ENCODE results near the gene SLC25A47. TPM values are rescaled to one million over a fixed set of nuclear protein-coding genes. Genes with fewer than 3 reads are reported as not detected.
A peak's percentile ranks its signal among the peaks of the same experiment; 100 is the strongest.

SLC25A47 gene
- polyA plus RNA-seq, 1 donor, result 0.37 TPM

DNA sequence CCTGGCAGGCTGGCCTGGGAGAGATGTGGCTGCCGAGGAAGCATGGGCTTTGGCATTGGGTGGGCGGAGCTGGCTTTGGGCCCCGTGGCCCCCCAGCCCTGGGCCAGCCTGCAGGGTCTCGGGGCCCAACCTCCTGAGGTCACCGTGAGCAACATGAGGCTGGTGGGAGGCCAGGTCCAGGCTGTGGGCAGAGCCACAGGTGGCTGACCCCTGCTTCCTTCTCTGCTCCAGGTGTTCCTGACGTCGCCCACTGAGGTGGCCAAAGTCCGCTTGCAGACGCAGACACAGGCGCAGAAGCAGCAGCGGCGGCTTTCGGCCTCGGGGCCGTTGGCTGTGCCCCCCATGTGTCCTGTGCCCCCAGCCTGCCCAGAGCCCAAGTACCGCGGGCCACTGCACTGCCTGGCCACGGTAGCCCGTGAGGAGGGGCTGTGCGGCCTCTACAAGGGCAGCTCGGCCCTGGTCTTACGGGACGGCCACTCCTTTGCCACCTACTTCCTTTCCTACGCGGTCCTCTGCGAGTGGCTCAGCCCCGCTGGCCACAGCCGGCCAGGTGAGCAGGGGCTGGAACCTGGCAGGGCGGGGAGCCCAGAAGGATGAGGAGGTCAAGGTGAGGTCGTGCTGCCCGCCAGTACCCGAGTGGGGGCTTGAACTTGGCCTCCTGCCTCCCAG, 5.5 kb downstream of the SLC25A47 start:
- H3K4me1 ChIP-seq (ENCODE audit: control insufficient read depth, insufficient read depth, low read length), result peaks cover 17% of the 10 kb centered on the region
- DNase-seq, result peak; percentile 76 to 89
- H3K27me3 ChIP-seq (ENCODE audit: control insufficient read depth, insufficient read depth, low read length), result no peaks in the 10 kb centered on the region
- H3K36me3 ChIP-seq (ENCODE audit: control insufficient read depth, insufficient read depth, low read length), result peaks cover 4% of the 10 kb centered on the region
- peak overlapping the region; percentile 42 for H3K27ac ChIP-seq (ENCODE audit: low read length)
- peak overlapping the region; percentile 45 for H3K4me3 ChIP-seq (ENCODE audit: low read length)
- WGBS (ENCODE audit: insufficient coverage, low lambda C conversion rate), result no CpG with 5 or more reads among the region's 32 CpGs
- H3K9me3 ChIP-seq (ENCODE audit: control insufficient read depth, low read depth, low read length), result peaks cover 4% of the 10 kb centered on the region

DNA sequence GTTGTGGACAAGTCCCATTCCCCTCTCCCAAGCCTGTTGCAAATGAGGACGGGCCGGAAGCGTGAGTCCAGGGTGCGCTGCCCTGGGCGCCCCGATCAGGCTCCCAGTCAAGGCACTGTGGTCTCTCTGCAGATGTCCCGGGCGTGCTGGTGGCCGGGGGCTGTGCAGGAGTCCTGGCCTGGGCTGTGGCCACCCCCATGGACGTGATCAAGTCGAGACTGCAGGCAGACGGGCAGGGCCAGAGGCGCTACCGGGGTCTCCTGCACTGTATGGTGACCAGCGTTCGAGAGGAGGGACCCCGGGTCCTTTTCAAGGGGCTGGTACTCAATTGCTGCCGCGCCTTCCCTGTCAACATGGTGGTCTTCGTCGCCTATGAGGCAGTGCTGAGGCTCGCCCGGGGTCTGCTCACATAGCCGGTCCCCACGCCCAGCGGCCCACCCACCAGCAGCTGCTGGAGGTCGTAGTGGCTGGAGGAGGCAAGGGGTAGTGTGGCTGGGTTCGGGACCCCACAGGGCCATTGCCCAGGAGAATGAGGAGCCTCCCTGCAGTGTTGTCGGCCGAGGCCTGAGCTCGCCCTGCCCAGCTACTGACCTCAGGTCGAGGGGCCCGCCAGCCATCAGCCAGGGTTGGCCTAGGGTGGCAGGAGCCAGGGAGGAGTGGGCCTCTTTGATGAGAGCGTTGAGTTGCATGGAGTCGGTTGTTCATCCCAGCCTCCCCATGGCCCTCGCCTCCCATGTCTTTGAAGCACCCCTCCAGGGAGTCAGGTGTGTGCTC, 6.3 kb downstream of the SLC25A47 start:
- H3K27ac ChIP-seq (ENCODE audit: low read length), result peak overlapping the region; percentile 42
- H3K9me3 ChIP-seq (ENCODE audit: control insufficient read depth, low read depth, low read length), result peaks cover 4% of the 10 kb centered on the region
- no peak for DNase-seq
- no peaks in the 10 kb centered on the region for H3K27me3 ChIP-seq (ENCODE audit: control insufficient read depth, insufficient read depth, low read length)
- H3K4me1 ChIP-seq (ENCODE audit: control insufficient read depth, insufficient read depth, low read length), result peaks cover 17% of the 10 kb centered on the region
- no CpG with 5 or more reads among the region's 36 CpGs for WGBS (ENCODE audit: insufficient coverage, low lambda C conversion rate)
- peaks cover 10% of the 10 kb centered on the region for H3K36me3 ChIP-seq (ENCODE audit: control insufficient read depth, insufficient read depth, low read length)
- peak overlapping the region; percentile 45 for H3K4me3 ChIP-seq (ENCODE audit: low read length)

DNA sequence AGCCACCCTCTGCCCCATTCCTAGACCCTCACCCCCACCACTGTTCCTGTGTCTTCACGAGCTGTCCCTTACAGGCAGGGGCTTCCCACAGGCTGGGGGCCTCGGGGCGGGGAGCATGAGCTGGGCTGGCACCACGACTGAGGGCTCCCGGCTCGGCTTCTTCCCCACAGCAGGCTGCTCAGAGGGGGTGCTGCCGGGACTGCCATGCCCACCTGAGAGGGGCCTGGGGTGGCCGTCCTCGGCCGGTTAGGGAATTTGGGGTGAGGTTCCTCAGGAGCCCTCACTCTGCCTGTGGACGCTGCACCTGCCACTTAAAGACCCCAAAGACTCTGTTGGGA, 6.8 kb downstream of the SLC25A47 start:
- Histone ChIP-seq H3K4me1 (ENCODE audit: control insufficient read depth, insufficient read depth, low read length) (peaks cover 15% of the 10 kb centered on the region), H3K9me3 (ENCODE audit: control insufficient read depth, low read depth, low read length) (peaks cover 4% of the 10 kb centered on the region), H3K27me3 (ENCODE audit: control insufficient read depth, insufficient read depth, low read length) (no peaks in the 10 kb centered on the region), H3K36me3 (ENCODE audit: control insufficient read depth, insufficient read depth, low read length) (peaks cover 16% of the 10 kb centered on the region), H3K4me3 (ENCODE audit: low read length) (no peak overlapping the region), H3K27ac (ENCODE audit: low read length) (no peak overlapping the region)
- no CpG with 5 or more reads among the region's 11 CpGs for WGBS (ENCODE audit: insufficient coverage, low lambda C conversion rate)
- no peak for DNase-seq

DNA sequence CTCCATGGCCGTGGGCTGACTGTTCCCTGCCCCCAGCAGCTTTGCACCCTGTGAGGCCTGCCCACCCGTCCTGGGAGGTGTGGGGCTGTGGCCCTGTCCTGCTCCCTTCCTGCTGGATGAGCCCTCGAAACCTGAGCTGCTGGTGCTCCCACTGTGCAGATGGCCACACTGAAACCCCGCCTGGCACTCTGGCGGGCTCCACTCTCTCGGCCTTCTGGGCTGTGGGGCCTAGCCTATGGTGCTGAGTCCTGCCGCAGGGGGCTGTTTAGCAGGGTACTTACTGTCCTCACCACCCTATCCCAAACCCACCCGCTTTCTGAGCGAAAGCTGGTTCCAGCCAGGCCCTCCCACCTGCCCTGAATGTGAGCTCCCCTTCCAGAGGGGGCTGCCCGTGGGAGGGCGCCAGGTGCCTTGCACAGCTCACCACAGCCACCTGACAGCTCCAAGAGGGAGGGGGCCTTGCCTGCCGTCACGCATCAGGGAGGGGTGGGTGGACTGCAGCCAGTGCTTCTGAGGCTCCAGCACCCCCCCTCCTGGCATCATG, 7.3 kb downstream of the SLC25A47 start:
- Histone ChIP-seq H3K27ac (ENCODE audit: low read length) (no peak overlapping the region), H3K9me3 (ENCODE audit: control insufficient read depth, low read depth, low read length) (peaks cover 4% of the 10 kb centered on the region), H3K4me3 (ENCODE audit: low read length) (no peak overlapping the region), H3K4me1 (ENCODE audit: control insufficient read depth, insufficient read depth, low read length) (peaks cover 10% of the 10 kb centered on the region), H3K27me3 (ENCODE audit: control insufficient read depth, insufficient read depth, low read length) (no peaks in the 10 kb centered on the region), H3K36me3 (ENCODE audit: control insufficient read depth, insufficient read depth, low read length) (peaks cover 18% of the 10 kb centered on the region)
- no CpG with 5 or more reads among the region's 13 CpGs for WGBS (ENCODE audit: insufficient coverage, low lambda C conversion rate)
- DNase-seq, result no peak

DNA sequence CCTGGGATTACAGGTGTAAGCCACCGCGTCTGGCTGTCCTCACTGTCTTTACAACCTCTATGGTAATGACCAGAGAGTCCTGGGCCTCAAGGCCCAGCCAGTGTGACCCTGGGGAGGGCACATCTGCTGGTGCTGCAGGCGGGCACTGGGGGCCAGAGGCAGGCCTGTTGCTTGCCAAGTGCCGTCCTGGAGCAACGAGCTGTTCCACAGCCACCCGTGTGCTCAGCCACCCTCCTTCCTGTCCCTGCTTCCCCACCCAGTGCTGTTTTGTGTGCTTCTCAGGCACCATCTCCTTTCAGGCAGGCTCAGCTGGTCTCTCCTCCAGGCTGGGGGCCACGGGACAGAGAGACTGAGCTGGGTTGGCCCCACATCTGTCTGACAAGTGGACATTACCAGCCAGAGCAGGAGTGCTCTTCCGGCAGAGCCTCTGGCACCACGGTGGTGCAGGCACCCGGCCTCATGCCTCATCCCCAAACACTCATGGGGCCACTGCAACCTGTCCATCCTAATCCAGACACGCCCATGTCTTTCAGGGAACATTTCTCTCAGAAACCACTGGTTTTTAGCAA, 9.0 kb downstream of the SLC25A47 start:
- H3K27ac ChIP-seq (ENCODE audit: low read length), result no peak overlapping the region
- DNase-seq, result no peak
- peaks cover 28% of the 10 kb centered on the region for H3K36me3 ChIP-seq (ENCODE audit: control insufficient read depth, insufficient read depth, low read length)
- H3K4me1 ChIP-seq (ENCODE audit: control insufficient read depth, insufficient read depth, low read length), result peaks cover 6% of the 10 kb centered on the region
- peaks cover 4% of the 10 kb centered on the region for H3K9me3 ChIP-seq (ENCODE audit: control insufficient read depth, low read depth, low read length)
- no peak overlapping the region for H3K4me3 ChIP-seq (ENCODE audit: low read length)
- no CpG with 5 or more reads among the region's 11 CpGs for whole genome bisulfite sequencing (ENCODE audit: insufficient coverage, low lambda C conversion rate)
- no peaks in the 10 kb centered on the region for H3K27me3 ChIP-seq (ENCODE audit: control insufficient read depth, insufficient read depth, low read length)

DNA sequence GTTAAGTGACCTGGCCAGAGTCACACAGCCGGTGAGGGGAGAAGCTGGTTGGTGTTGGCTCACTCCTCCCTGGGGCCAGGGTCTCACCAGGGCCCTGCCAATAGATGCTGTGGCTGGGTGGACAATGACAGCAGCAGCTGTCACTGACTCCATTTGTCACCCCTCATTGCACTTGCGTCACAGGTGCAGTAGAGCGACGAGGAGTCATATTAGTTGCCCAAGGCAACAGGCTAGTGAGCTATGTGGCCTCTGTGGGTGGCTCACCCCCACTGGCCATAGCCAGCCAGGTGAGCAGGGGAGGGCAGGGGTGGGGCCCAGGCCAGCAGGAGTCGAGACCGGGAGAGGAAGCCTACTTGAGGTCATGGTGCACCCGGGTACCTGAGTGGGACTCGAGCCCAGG, 9.7 kb downstream of the SLC25A47 start:
- DNase-seq, result no peak
- H3K9me3 ChIP-seq (ENCODE audit: control insufficient read depth, low read depth, low read length), result peaks cover 4% of the 10 kb centered on the region
- peaks cover 6% of the 10 kb centered on the region for H3K4me1 ChIP-seq (ENCODE audit: control insufficient read depth, insufficient read depth, low read length)
- no peak overlapping the region for H3K4me3 ChIP-seq (ENCODE audit: low read length)
- H3K36me3 ChIP-seq (ENCODE audit: control insufficient read depth, insufficient read depth, low read length), result peaks cover 34% of the 10 kb centered on the region
- H3K27me3 ChIP-seq (ENCODE audit: control insufficient read depth, insufficient read depth, low read length), result no peaks in the 10 kb centered on the region
- H3K27ac ChIP-seq (ENCODE audit: low read length), result no peak overlapping the region
- WGBS (ENCODE audit: insufficient coverage, low lambda C conversion rate), result no CpG with 5 or more reads among the region's 8 CpGs

DNA sequence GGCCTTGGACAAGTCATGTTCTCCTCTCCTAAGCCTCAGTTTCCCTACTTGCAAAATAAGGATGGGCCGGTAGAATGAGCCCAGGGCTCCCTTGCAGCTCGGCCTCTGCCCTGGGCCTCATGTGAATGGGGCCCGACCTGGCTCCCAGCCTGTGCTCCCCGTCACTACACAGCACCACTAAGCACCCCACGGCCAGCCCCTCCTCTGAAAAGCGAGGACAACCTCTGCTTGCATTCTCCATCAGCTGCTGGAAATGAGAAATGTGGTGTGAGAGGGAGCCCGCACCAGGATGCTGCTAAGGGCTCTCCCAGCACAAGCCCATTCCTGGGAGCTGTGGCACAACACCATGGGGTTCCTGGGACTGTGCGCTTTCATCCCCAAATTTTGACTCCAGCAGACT, 10.2 kb downstream of the SLC25A47 start:
- Histone ChIP-seq H3K27me3 (ENCODE audit: control insufficient read depth, insufficient read depth, low read length) (no peaks in the 10 kb centered on the region), H3K4me1 (ENCODE audit: control insufficient read depth, insufficient read depth, low read length) (peaks cover 3% of the 10 kb centered on the region), H3K36me3 (ENCODE audit: control insufficient read depth, insufficient read depth, low read length) (peaks cover 38% of the 10 kb centered on the region), H3K4me3 (ENCODE audit: low read length) (no peak overlapping the region), H3K27ac (ENCODE audit: low read length) (no peak overlapping the region), H3K9me3 (ENCODE audit: control insufficient read depth, low read depth, low read length) (peaks cover 4% of the 10 kb centered on the region)
- no peak for DNase-seq
- WGBS (ENCODE audit: insufficient coverage, low lambda C conversion rate), result no CpG with 5 or more reads among the region's 8 CpGs

DNA sequence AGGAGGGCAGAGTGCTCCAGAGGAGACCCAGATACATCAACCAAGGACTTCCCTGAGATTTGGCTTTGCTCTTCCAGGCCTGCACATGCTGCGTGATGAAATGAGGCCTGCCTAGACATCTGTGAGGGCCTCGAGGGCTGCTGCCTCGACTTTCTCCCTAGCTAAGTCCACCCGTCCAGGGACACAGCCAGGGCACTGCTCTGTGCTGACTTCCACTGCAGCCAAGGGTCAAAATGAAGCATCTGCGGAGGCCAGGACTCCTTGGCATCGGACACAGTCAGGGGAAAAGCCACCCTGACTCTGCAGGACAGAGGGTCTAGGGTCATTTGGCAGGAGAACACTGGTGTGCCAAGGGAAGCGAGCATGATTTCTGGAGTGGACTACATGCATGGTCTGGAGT, 10.7 kb downstream of the SLC25A47 start:
- no peak overlapping the region for H3K27ac ChIP-seq (ENCODE audit: low read length)
- H3K36me3 ChIP-seq (ENCODE audit: control insufficient read depth, insufficient read depth, low read length), result peaks cover 38% of the 10 kb centered on the region
- DNase-seq, result no peak
- no peak overlapping the region for H3K4me3 ChIP-seq (ENCODE audit: low read length)
- H3K4me1 ChIP-seq (ENCODE audit: control insufficient read depth, insufficient read depth, low read length), result no peaks in the 10 kb centered on the region
- no peaks in the 10 kb centered on the region for H3K9me3 ChIP-seq (ENCODE audit: control insufficient read depth, low read depth, low read length)
- H3K27me3 ChIP-seq (ENCODE audit: control insufficient read depth, insufficient read depth, low read length), result no peaks in the 10 kb centered on the region
- WGBS (ENCODE audit: insufficient coverage, low lambda C conversion rate), result no CpG with 5 or more reads among the region's 7 CpGs

DNA sequence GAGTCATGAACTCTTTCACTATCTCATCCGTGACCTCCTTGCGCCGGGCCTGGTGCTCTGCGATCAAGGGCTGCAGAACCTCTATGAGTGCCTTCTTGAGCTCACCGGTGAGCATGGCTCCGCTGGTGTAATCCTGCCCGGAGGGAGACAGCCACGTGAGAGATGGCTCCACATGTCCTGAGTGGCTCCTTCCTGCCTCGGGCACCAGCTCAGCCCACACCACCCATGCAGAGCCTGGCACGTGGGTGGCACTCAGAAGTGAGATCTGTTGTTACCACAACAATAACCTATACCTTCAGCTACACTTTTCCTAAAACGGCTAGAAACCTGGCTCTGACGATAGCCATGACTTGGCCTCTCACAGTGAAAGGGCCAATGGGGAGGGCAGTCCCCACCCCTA, 11.8 kb downstream of the SLC25A47 start:
- H3K9me3 ChIP-seq (ENCODE audit: control insufficient read depth, low read depth, low read length), result no peaks in the 10 kb centered on the region
- no peak overlapping the region for H3K27ac ChIP-seq (ENCODE audit: low read length)
- H3K27me3 ChIP-seq (ENCODE audit: control insufficient read depth, insufficient read depth, low read length), result no peaks in the 10 kb centered on the region
- peaks cover 42% of the 10 kb centered on the region for H3K36me3 ChIP-seq (ENCODE audit: control insufficient read depth, insufficient read depth, low read length)
- no peaks in the 10 kb centered on the region for H3K4me1 ChIP-seq (ENCODE audit: control insufficient read depth, insufficient read depth, low read length)
- DNase-seq, result no peak
- WGBS (ENCODE audit: insufficient coverage, low lambda C conversion rate), result no CpG with 5 or more reads among the region's 12 CpGs
- no peak overlapping the region for H3K4me3 ChIP-seq (ENCODE audit: low read length)

DNA sequence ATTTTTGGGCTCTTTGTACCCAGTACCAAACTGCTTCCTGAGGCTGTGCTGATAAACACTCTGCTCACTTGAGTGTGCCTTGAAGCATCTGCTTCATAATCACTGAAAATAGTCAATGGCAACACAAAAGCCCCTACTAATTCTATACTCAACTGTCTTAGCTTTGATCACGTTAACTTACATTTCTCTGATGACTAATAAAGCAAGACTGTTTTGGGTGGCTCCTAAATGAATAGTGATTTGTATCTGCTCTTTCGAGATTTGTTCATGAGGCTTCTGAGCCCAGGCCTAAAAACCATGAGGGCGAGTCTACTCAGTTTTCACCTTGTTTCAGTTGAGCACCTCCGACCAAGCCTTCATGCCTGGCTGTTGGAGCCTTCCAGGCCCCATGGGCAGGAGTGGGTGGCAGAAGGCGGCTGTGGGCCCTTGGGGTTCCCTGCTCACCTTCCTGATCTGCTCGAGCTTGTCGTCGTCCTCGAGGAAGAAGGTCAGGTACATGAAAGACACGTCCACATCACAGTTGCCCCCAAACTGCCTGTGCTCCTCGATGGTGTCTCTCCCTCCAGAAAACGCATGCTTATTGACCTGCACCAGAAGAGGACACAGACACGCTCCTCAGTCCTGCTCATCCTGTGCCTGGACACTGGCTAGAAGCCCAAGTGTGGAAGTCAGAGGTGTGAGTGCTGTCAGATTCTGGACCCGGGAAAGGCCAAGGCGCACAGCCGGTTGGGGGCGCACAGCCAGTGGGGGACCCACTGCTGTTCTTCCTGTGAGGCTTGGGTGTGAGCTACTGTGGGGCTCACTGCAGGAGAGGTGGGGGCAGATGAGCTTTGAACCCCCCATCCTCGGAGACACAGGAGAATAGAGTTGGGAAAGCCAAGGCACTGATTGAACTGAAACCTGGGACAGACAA, 13.7 kb downstream of the SLC25A47 start:
- no peaks in the 10 kb centered on the region for H3K9me3 ChIP-seq (ENCODE audit: control insufficient read depth, low read depth, low read length)
- no CpG with 5 or more reads among the region's 18 CpGs for WGBS (ENCODE audit: insufficient coverage, low lambda C conversion rate)
- H3K27ac ChIP-seq (ENCODE audit: low read length), result no peak overlapping the region
- H3K36me3 ChIP-seq (ENCODE audit: control insufficient read depth, insufficient read depth, low read length), result peaks cover 46% of the 10 kb centered on the region
- H3K4me3 ChIP-seq (ENCODE audit: low read length), result no peak overlapping the region
- DNase-seq, result no peak
- peaks cover 4% of the 10 kb centered on the region for H3K4me1 ChIP-seq (ENCODE audit: control insufficient read depth, insufficient read depth, low read length)
- no peaks in the 10 kb centered on the region for H3K27me3 ChIP-seq (ENCODE audit: control insufficient read depth, insufficient read depth, low read length)

Measured in large intestine (tissue), 3 donors.